ENCODE data around the gene PLIN1.

Gene PLIN1

GRCh38 chr15:89652666-89653065 is 26.5 kb downstream of the PLIN1 start:
- no peak for DNase-seq (ENCODE audit: low spot score)

- no peak for DNase-seq (ENCODE audit: low spot score)
Observed at GRCh38 chr15:89652131-89652530, 27.0 kb downstream of the PLIN1 start.

- no peak for DNase-seq (ENCODE audit: low spot score)
Observed at GRCh38 chr15:89649716-89650115, 29.5 kb downstream of the PLIN1 start.

GRCh38 chr15:89649013-89649625 is 30.0 kb downstream of the PLIN1 start:
- no peak for DNase-seq (ENCODE audit: low spot score)

- DNase-seq (ENCODE audit: low spot score), result no peak
Observed at GRCh38 chr15:89648106-89649012, 30.8 kb downstream of the PLIN1 start.

- DNase-seq (ENCODE audit: low spot score), result peak; percentile 99
Observed at GRCh38 chr15:89647191-89647851, 31.8 kb downstream of the PLIN1 start.

GRCh38 chr15:89646416-89647141 is 32.6 kb downstream of the PLIN1 start:
- no peak for DNase-seq (ENCODE audit: low spot score)

GRCh38 chr15:89645680-89646079 is 33.5 kb downstream of the PLIN1 start:
- no peak for DNase-seq (ENCODE audit: low spot score)

- DNase-seq (ENCODE audit: low spot score), result no peak
Observed at GRCh38 chr15:89642106-89642505, 37.1 kb downstream of the PLIN1 start.

GRCh38 chr15:89641053-89641452 is 38.1 kb downstream of the PLIN1 start:
- no peak for DNase-seq (ENCODE audit: low spot score)

- no peak for DNase-seq (ENCODE audit: low spot score)
Observed at GRCh38 chr15:89640245-89640644, 38.9 kb downstream of the PLIN1 start.

- peak; percentile 2 for DNase-seq (ENCODE audit: low spot score)
Observed at GRCh38 chr15:89633585-89633984, 45.6 kb downstream of the PLIN1 start.

GRCh38 chr15:89632563-89633430 is 46.4 kb downstream of the PLIN1 start:
- DNase-seq (ENCODE audit: low spot score), result peak; percentile 11

- DNase-seq (ENCODE audit: low spot score), result peak; percentile 15
Observed at GRCh38 chr15:89631902-89632264, 47.3 kb downstream of the PLIN1 start.

GRCh38 chr15:89630974-89631901 is 47.9 kb downstream of the PLIN1 start:
- DNase-seq (ENCODE audit: low spot score), result peak; percentile 10

- peak; percentile 6 for DNase-seq (ENCODE audit: low spot score)
Observed at GRCh38 chr15:89630260-89630659, 48.9 kb downstream of the PLIN1 start.

GRCh38 chr15:89629829-89630228 is 49.3 kb downstream of the PLIN1 start:
- DNase-seq (ENCODE audit: low spot score), result peak; percentile 7

- DNase-seq (ENCODE audit: low spot score), result peak; percentile 13
Observed at GRCh38 chr15:89628806-89629715, 50.1 kb downstream of the PLIN1 start.

- peak; percentile 6 for DNase-seq (ENCODE audit: low spot score)
Observed at GRCh38 chr15:89628301-89628700, 50.9 kb downstream of the PLIN1 start.
